Activated CD8-positive, alpha-beta T cell treated with anti-CD3 and anti-CD28 coated beads, Interleukin-2, amount 10 ng/mL, durations not matched to agents 7 days and 5 days (primary cell): ENCODE results near the gene YIPF2. TPM values are rescaled to one million over a fixed set of nuclear protein-coding genes. Genes with fewer than 3 reads are reported as not detected.

ENCODE experiments used
- total RNA-seq, 2 experiments: library from RNA; stranded (reverse); gene quantifications; one replicate each; pipeline ENCODE4 v1.2.3, GENCODE V29; 2021

The YIPF2 gene
- total RNA-seq, 2 experiments from 2014 or later = 20.4 to 20.5 TPM

Other genes with a start within 250 kb of the YIPF2 start
- gene QTRT1, start 227.2 kb downstream of the YIPF2 start, total RNA-seq = 10 to 100 TPM; 36.5 to 36.6 TPM
- 100 to 1,000 TPM; 239 to 240 TPM for gene DNM2, start 210.6 kb downstream of the YIPF2 start, total RNA-seq
- gene TMED1, start 92.4 kb downstream of the YIPF2 start, total RNA-seq = 10 to 100 TPM in 1 of 2 experiments, 1 to 10 TPM in 1; 9.3 to 11.2 TPM
- 1 to 10 TPM; 1.1 to 2.2 TPM for gene C19orf38, start 80.2 kb downstream of the YIPF2 start, total RNA-seq
- gene CARM1, start 57.1 kb downstream of the YIPF2 start, total RNA-seq = 10 to 100 TPM; 33.2 to 33.4 TPM
- gene TIMM29, start 172 bp upstream of the YIPF2 start, total RNA-seq = 10 to 100 TPM; 20.2 to 23.0 TPM
- 100 to 1,000 TPM; 108 to 115 TPM for gene SMARCA4, start 32.4 kb upstream of the YIPF2 start, total RNA-seq
- gene LDLR, start 160.8 kb upstream of the YIPF2 start, total RNA-seq = 100 to 1,000 TPM; 117 to 123 TPM
- 10 to 100 TPM; 92.6 to 94.0 TPM for gene SPC24, start 227.1 kb upstream of the YIPF2 start, total RNA-seq